Gastroesophageal sphincter (tissue), 3 donors: ENCODE data around the gene SNCAIP.

Experiments used
- EP300 ChIP-seq: sonication (generic); formaldehyde crosslinking; IDR thresholded peaks from one replicate; pipeline ENCODE4 v1.6.1; 2017; ENCODE audit warnings: antibody characterized with exemption, mild to moderate bottlenecking
- TF ChIP-seq, protein P1 (sequence below), 4 experiments: fragments of 200-600 bp in 2 of 4; fragments of 450-650 bp in 2 of 4; sonication (generic) in 1 of 4; IDR thresholded peaks; one replicate each; pipeline ENCODE4 v1.5.1; 2017 to 2019; ENCODE audit warnings: antibody characterized with exemption in 4 of 4, mild to moderate bottlenecking in 2 of 4, moderate library complexity in 2 of 4

DNA sequence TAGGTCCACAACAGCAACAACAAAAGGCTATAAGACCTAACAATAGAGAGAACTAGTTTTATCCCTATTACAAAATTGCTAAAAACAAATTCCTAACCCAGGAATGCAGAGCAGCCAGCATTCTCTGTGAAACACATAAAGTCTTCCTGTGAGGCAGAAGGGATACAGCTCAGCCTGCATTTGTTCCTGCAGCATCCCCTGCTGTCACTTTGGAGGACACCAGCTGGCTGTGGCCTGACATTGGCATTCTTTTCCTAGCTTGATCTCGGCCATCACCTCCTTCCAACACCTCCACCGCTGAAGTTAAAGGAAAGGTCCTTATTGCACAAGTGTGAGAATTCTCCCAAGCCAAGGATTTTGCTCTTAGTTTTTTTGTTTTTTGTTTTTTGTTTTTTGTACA, 186.1 kb downstream of the SNCAIP start:
- TF ChIP-seq, protein P1, sequence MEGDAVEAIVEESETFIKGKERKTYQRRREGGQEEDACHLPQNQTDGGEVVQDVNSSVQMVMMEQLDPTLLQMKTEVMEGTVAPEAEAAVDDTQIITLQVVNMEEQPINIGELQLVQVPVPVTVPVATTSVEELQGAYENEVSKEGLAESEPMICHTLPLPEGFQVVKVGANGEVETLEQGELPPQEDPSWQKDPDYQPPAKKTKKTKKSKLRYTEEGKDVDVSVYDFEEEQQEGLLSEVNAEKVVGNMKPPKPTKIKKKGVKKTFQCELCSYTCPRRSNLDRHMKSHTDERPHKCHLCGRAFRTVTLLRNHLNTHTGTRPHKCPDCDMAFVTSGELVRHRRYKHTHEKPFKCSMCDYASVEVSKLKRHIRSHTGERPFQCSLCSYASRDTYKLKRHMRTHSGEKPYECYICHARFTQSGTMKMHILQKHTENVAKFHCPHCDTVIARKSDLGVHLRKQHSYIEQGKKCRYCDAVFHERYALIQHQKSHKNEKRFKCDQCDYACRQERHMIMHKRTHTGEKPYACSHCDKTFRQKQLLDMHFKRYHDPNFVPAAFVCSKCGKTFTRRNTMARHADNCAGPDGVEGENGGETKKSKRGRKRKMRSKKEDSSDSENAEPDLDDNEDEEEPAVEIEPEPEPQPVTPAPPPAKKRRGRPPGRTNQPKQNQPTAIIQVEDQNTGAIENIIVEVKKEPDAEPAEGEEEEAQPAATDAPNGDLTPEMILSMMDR (IDR thresholded peaks at IDR 0.05): no peak
- no peak for TF ChIP-seq EP300
